Esophagus muscularis mucosa (tissue), 3 donors: ENCODE results near the gene TMOD1.

Experiments used
- POLR2A ChIP-seq: fragments of 450-650 bp; IDR thresholded peaks from one replicate; pipeline ENCODE4 v1.6.1; 2017; ENCODE audit warnings: antibody characterized with exemption, moderate library complexity, mild to moderate bottlenecking, low read depth
- POLR2AphosphoS5 ChIP-seq, 2 donors: sonication (generic); formaldehyde crosslinking; IDR thresholded peaks; one replicate each; pipeline ENCODE4 v1.6.1; 2017; ENCODE audit warnings: antibody characterized with exemption in 2 of 2
- TF ChIP-seq, protein P1 (sequence below), 3 experiments: fragments of 200-600 bp in 2 of 3; fragments of 450-650 bp in 1 of 3; sonication (generic) in 2 of 3; IDR thresholded peaks; one replicate each; pipeline ENCODE4 v1.5.1; 2017 to 2019; ENCODE audit warnings: antibody characterized with exemption in 3 of 3, mild to moderate bottlenecking in 2 of 3, moderate library complexity in 1 of 3

DNA sequence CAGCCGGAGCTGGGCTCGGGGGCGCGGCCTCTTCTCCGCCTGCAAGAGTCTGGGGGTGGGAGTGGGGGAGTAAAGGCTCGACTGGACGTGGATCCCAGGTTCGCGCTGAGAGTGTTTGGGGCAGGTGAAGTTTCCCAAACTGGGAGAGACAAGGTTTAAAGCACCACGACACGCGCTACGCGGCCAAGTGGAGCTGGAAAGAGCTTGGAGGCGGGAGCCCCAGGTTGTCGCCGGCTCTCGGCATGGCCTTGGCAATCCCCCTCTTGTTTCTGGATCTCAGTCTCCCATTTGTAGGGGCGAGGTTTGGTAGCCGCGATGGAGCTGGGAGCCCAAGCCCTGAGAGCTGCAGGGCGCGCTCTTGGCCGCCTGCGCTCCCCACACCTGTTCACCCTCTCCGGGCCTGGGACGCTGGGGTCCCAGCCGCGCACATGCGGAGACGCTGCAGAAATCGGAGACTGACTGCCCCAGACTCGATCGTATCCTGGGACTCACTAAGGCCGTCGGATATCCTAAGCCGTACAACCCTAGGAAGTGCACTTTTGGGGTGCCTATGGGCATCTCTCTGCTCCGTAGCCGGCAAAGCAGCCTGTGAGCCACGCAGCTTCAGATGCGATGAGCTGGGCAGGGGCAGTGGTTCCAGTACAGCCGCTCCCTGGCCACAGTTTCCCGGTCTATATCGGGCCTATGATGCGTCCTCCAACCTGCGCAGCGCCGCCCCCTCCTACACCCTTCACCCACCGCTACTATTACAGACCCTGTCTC is 937 bp downstream of the TMOD1 start:
- TF ChIP-seq, protein P1, sequence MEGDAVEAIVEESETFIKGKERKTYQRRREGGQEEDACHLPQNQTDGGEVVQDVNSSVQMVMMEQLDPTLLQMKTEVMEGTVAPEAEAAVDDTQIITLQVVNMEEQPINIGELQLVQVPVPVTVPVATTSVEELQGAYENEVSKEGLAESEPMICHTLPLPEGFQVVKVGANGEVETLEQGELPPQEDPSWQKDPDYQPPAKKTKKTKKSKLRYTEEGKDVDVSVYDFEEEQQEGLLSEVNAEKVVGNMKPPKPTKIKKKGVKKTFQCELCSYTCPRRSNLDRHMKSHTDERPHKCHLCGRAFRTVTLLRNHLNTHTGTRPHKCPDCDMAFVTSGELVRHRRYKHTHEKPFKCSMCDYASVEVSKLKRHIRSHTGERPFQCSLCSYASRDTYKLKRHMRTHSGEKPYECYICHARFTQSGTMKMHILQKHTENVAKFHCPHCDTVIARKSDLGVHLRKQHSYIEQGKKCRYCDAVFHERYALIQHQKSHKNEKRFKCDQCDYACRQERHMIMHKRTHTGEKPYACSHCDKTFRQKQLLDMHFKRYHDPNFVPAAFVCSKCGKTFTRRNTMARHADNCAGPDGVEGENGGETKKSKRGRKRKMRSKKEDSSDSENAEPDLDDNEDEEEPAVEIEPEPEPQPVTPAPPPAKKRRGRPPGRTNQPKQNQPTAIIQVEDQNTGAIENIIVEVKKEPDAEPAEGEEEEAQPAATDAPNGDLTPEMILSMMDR (IDR thresholded peaks at IDR 0.05), result peak in 2 of 3 experiments; percentile 3 to 6
- TF ChIP-seq POLR2A, result no peak
- peak in 1 of 2 donors; percentile 28 for TF ChIP-seq POLR2AphosphoS5 (IDR thresholded peaks at IDR 0.05)
